ENCODE results near the gene SLC22A4. TPM values are rescaled to one million over a fixed set of nuclear protein-coding genes. Genes with fewer than 3 reads are reported as not detected.

SLC22A4 gene
- total RNA-seq, 1 experiment from 2014 or later = 1.1 TPM

- Histone ChIP-seq H3K9me3 (replicated peaks) (no peaks in the 10 kb centered on the region), H3K27me3 (no peaks in the 10 kb centered on the region), H3K27ac (no peak overlapping the region), H3K36me3 (no peaks in the 10 kb centered on the region), H3K4me1 (peaks cover 41% of the 10 kb centered on the region), H3K4me3 (no peak overlapping the region)
- peak; percentile 65 to 66 for DNase-seq
Observed at GRCh38 chr5:132387640-132388117, 93.5 kb downstream of the SLC22A4 start.

- Histone ChIP-seq H3K4me3 (no peak overlapping the region), H3K27me3 (no peaks in the 10 kb centered on the region), H3K36me3 (no peaks in the 10 kb centered on the region), H3K9me3 (replicated peaks) (no peaks in the 10 kb centered on the region), H3K4me1 (peaks cover 41% of the 10 kb centered on the region), H3K27ac (no peak overlapping the region)
- DNase-seq = no peak
Observed at GRCh38 chr5:132388244-132389050, 94.3 kb downstream of the SLC22A4 start.

- Histone ChIP-seq H3K27me3 (no peaks in the 10 kb centered on the region), H3K4me1 (peaks cover 41% of the 10 kb centered on the region), H3K9me3 (replicated peaks) (no peaks in the 10 kb centered on the region), H3K36me3 (no peaks in the 10 kb centered on the region), H3K27ac (no peak overlapping the region), H3K4me3 (no peak overlapping the region)
- DNase-seq = no peak
Observed at GRCh38 chr5:132389051-132389331, 94.8 kb downstream of the SLC22A4 start.

GRCh38 chr5:132389585-132390286 lies 95.5 kb downstream of the SLC22A4 start:
- Histone ChIP-seq H3K27ac (no peak overlapping the region), H3K9me3 (replicated peaks) (no peaks in the 10 kb centered on the region), H3K4me1 (peaks cover 41% of the 10 kb centered on the region), H3K36me3 (no peaks in the 10 kb centered on the region), H3K27me3 (no peaks in the 10 kb centered on the region), H3K4me3 (no peak overlapping the region)
- peak; percentile 69 to 71 for DNase-seq

- Histone ChIP-seq H3K4me1 (peaks cover 38% of the 10 kb centered on the region), H3K36me3 (no peaks in the 10 kb centered on the region), H3K27ac (no peak overlapping the region), H3K27me3 (no peaks in the 10 kb centered on the region), H3K4me3 (no peak overlapping the region), H3K9me3 (replicated peaks) (no peaks in the 10 kb centered on the region)
- DNase-seq = no peak
Observed at GRCh38 chr5:132391247-132391646, 97.1 kb downstream of the SLC22A4 start.

GRCh38 chr5:132391870-132392269 lies 97.7 kb downstream of the SLC22A4 start:
- Histone ChIP-seq H3K4me1 (peaks cover 32% of the 10 kb centered on the region), H3K9me3 (replicated peaks) (no peaks in the 10 kb centered on the region), H3K4me3 (no peak overlapping the region), H3K36me3 (no peaks in the 10 kb centered on the region), H3K27ac (no peak overlapping the region), H3K27me3 (no peaks in the 10 kb centered on the region)
- DNase-seq = no peak

- Histone ChIP-seq H3K27ac (no peak overlapping the region), H3K4me3 (no peak overlapping the region), H3K4me1 (peaks cover 29% of the 10 kb centered on the region), H3K9me3 (replicated peaks) (no peaks in the 10 kb centered on the region), H3K36me3 (no peaks in the 10 kb centered on the region), H3K27me3 (no peaks in the 10 kb centered on the region)
- DNase-seq = no peak
Observed at GRCh38 chr5:132392411-132392810, 98.2 kb downstream of the SLC22A4 start.

GRCh38 chr5:132392978-132393825 lies 99.0 kb downstream of the SLC22A4 start:
- Histone ChIP-seq H3K27ac (no peak overlapping the region), H3K4me1 (peaks cover 21% of the 10 kb centered on the region), H3K4me3 (no peak overlapping the region), H3K36me3 (no peaks in the 10 kb centered on the region), H3K27me3 (no peaks in the 10 kb centered on the region), H3K9me3 (replicated peaks) (no peaks in the 10 kb centered on the region)
- DNase-seq = no peak

Other genes starting within 250 kb of the SLC22A4 start
- not detected in 2 replicates for gene IL3, start 233.7 kb upstream of the SLC22A4 start, total RNA-seq (2014; rRNA removed; shearing (Covaris generic))
- not detected in 2 replicates for gene CSF2, start 220.6 kb upstream of the SLC22A4 start, total RNA-seq (2014; rRNA removed; shearing (Covaris generic))
- gene P4HA2, start 66.5 kb upstream of the SLC22A4 start, total RNA-seq (2014; rRNA removed; shearing (Covaris generic)) = 75.5 and 77.7 TPM in 2 replicates
- gene PDLIM4, start 36.7 kb upstream of the SLC22A4 start, total RNA-seq (2014; rRNA removed; shearing (Covaris generic)) = 65.4 and 66.3 TPM in 2 replicates
- 0.13 and 0.47 TPM in 2 replicates for gene SLC22A5, start 75.3 kb downstream of the SLC22A4 start, total RNA-seq (2014; rRNA removed; shearing (Covaris generic))
- gene IRF1, start 196.4 kb downstream of the SLC22A4 start, total RNA-seq (2014; rRNA removed; shearing (Covaris generic)) = 13.9 and 14.1 TPM in 2 replicates
- not detected in 2 replicates for gene IL5, start 249.1 kb downstream of the SLC22A4 start, total RNA-seq (2014; rRNA removed; shearing (Covaris generic))